Memory B cell (primary cell): ENCODE results near the gene KCNK13.
"Not testable (repeated sequence)": the region's sequence is repeated elsewhere in the genome, so short reads cannot be mapped to it uniquely, and the experiment has no call there.

Source experiments
- ATAC-seq: fragments of 150-1000 bp; cut with Tn5 transposase; 2 replicates; pipeline ENCODE4 v1.10.0; 2021; ENCODE audit warnings: low read depth, mild to moderate bottlenecking, moderate library complexity
- DNase-seq, 2 donors: peaks; one replicate each; pipeline ENCODE4 v3.0.0; 2022; ENCODE audit warnings: low spot score in 2 of 2
- H3K27ac Mint-ChIP-seq: one replicate; pipeline ENCODE4 v1.8.0; 2022; ENCODE audit warnings: mild to moderate bottlenecking, moderate library complexity, mixed read lengths
- H3K27me3 Mint-ChIP-seq: one replicate; pipeline ENCODE4 v1.8.0; 2022; ENCODE audit warnings: mixed read lengths
- H3K36me3 Mint-ChIP-seq: one replicate; pipeline ENCODE4 v1.8.0; 2022; ENCODE audit warnings: mild to moderate bottlenecking, mixed read lengths
- H3K4me1 Mint-ChIP-seq: one replicate; pipeline ENCODE4 v1.8.0; 2022; ENCODE audit warnings: mixed read lengths
- H3K4me3 Mint-ChIP-seq: one replicate; pipeline ENCODE4 v1.8.0; 2022; ENCODE audit warnings: mild to moderate bottlenecking, moderate library complexity, mixed read lengths
- H3K9me3 Mint-ChIP-seq: one replicate; pipeline ENCODE4 v1.8.0; 2022; ENCODE audit warnings: mixed read lengths

KCNK13 gene

GRCh38 chr14:90213099-90213748 is 151.4 kb downstream of the KCNK13 start:
- Mint-ChIP-seq H3K4me1 (no peaks in the 10 kb centered on the region), H3K36me3 (peaks cover 2% of the 10 kb centered on the region), H3K27ac (no peak overlapping the region), H3K27me3 (peaks cover 9% of the 10 kb centered on the region), H3K4me3 (no peak overlapping the region), H3K9me3 (peaks cover 6% of the 10 kb centered on the region)
- DNase-seq (no peak), ATAC-seq (no peak)

GRCh38 chr14:90228478-90228877 is 166.7 kb downstream of the KCNK13 start:
- ATAC-seq: no peak
- H3K36me3 Mint-ChIP-seq: no peaks in the 10 kb centered on the region
- H3K4me3 Mint-ChIP-seq: no peak overlapping the region
- H3K27me3 Mint-ChIP-seq: peaks cover 15% of the 10 kb centered on the region
- H3K4me1 Mint-ChIP-seq: no peaks in the 10 kb centered on the region
- peaks cover 5% of the 10 kb centered on the region for H3K9me3 Mint-ChIP-seq
- no peak for DNase-seq
- no peak overlapping the region for H3K27ac Mint-ChIP-seq

GRCh38 chr14:90229942-90230341 is 168.1 kb downstream of the KCNK13 start:
- H3K27me3 Mint-ChIP-seq: peaks cover 13% of the 10 kb centered on the region
- not testable (repeated sequence) for H3K4me1 Mint-ChIP-seq, H3K36me3 Mint-ChIP-seq, H3K27ac Mint-ChIP-seq, DNase-seq, H3K9me3 Mint-ChIP-seq, ATAC-seq, H3K4me3 Mint-ChIP-seq
